ENCODE results near the gene CATSPERD. TPM values are rescaled to one million over a fixed set of nuclear protein-coding genes. Genes with fewer than 3 reads are reported as not detected.

Gene CATSPERD
- total and polyA plus RNA-seq, 9 of the 15 experiments (the other 6 are each of a cell fraction or from before 2014, with no cell fraction given): not detected

- in situ Hi-C loops (cut with MboI) (loop anchor here (5.0 kb wide), 2 partner anchors 93 to 223 kb away; no protein-coding TSS in a partner anchor), intact Hi-C loops (cut with micrococcal nuclease) (loop anchor here (5.0 to 10.0 kb wide), 2 partner anchors 185 to 223 kb away; no protein-coding TSS in a partner anchor)
- BruUV-seq (replicated peaks): no TSS peak
- 22% methylated on average over 37 of the region's 37 CpGs for WGBS (ENCODE audit: insufficient coverage, low coverage, missing lambda C conversion rate)
- H3K4me1 ChIP-seq (replicated peaks in 1 of 2; ENCODE audit: control insufficient read depth in 2 of 2, insufficient read depth in 2 of 2, low read length in 2 of 2): peaks cover 36 to 68% of the 10 kb centered on the region in 2 experiments
- H3K27me3 ChIP-seq (ENCODE audit: control insufficient read depth in 2 of 2, insufficient read depth in 2 of 2, low read length in 2 of 2): no peaks in the 10 kb centered on the region
- DNase-seq (ENCODE audit: extremely low read depth in 1 of 4, low spot score in 3 of 4) (peak; percentile 82 to 92 (median 88)), FAIRE-seq (peak; percentile 70), ATAC-seq (peak; percentile 57)
- H3K9me1 ChIP-seq (ENCODE audit: control insufficient read depth, insufficient read depth, low read length): no peaks in the 10 kb centered on the region
- ChIA-PET POLR2A (interaction anchor here (0.6 to 1.3 kb wide), 6 partner anchors 8 to 691 kb away, joined by 3 to 11 read pairs (median 3); partner anchors contain the start of genes DUS3L and NDUFA11), CTCF (ENCODE audit: low intra/inter-chr PET ratio) (no interaction called here)
- H3K27ac ChIP-seq (ENCODE audit: extremely low read depth, low read depth, low read length): no peak overlapping the region
- H3K9me3 ChIP-seq (replicated peaks; ENCODE audit: control insufficient read depth, insufficient read depth, low read depth, low read length): no peaks in the 10 kb centered on the region
- no peaks in the 10 kb centered on the region for H3K79me2 ChIP-seq (ENCODE audit: control insufficient read depth, insufficient read depth, low read length)
- H3K9ac ChIP-seq (ENCODE audit: insufficient read depth in 1 of 2, low read depth in 2 of 2, low read length in 2 of 2): peak overlapping the region in 1 of 2 experiments; percentile 70; a peak in 2 of 4 replicates
- peak overlapping the region; percentile 43; the same call in 1 of the 2 replicates for H3K4me2 ChIP-seq (ENCODE audit: insufficient read depth, low read length)
- H3K36me3 ChIP-seq (ENCODE audit: control insufficient read depth, insufficient read depth, low read length): no peaks in the 10 kb centered on the region
- no peak overlapping the region for H2AFZ ChIP-seq (ENCODE audit: low read depth, low read length)
- H4K20me1 ChIP-seq (replicated peaks; ENCODE audit: control insufficient read depth, insufficient read depth, low read length): 0 out of 2 replicates have a peak, but pooled peaks cover 11% of the 10 kb centered on the region
- H3K4me3 ChIP-seq: no peak overlapping the region
- TF ChIP-seq PURB (CRISPR knock-in tag; IDR thresholded peaks at IDR 0.05; ENCODE audit: low read depth) (no peak), SRF (CRISPR knock-in tag; IDR thresholded peaks at IDR 0.05) (0 out of 4 replicates have a peak, but pooled peaks of 1 of the 2 experiments have one; percentile 25), RCOR1 (IDR thresholded peaks at IDR 0.05; ENCODE audit: borderline replicate concordance in 1 of 2, low read depth in 2 of 2, low read length in 2 of 2) (peak; percentile 93 to 99), FOXK2 (conservative IDR thresholded peaks at IDR 0.05 in 1 of 2, IDR thresholded peaks at IDR 0.05 in 1 of 2; ENCODE audit: low read depth in 2 of 2) (no peak), KDM4B (IDR thresholded peaks at IDR 0.05; ENCODE audit: borderline replicate concordance in 2 of 2, low read depth in 1 of 2) (no peak), TEAD1 (CRISPR knock-in tag; IDR thresholded peaks at IDR 0.05) (peak; percentile 79 to 82; a peak in 3 of 4 replicates), ZFX (CRISPR knock-in tag; IDR thresholded peaks at IDR 0.05) (peak; percentile 63), CHCHD3 (CRISPR knock-in tag; IDR thresholded peaks at IDR 0.05) (no peak), JUNB (CRISPR knock-in tag; conservative IDR thresholded peaks at IDR 0.05) (no peak), PHB (CRISPR knock-in tag; IDR thresholded peaks at IDR 0.05) (no peak), BRF1 (IDR thresholded peaks at IDR 0.05; ENCODE audit: borderline replicate concordance, extremely low read depth, insufficient read length) (no peak)
- TF ChIP-seq, protein P1, sequence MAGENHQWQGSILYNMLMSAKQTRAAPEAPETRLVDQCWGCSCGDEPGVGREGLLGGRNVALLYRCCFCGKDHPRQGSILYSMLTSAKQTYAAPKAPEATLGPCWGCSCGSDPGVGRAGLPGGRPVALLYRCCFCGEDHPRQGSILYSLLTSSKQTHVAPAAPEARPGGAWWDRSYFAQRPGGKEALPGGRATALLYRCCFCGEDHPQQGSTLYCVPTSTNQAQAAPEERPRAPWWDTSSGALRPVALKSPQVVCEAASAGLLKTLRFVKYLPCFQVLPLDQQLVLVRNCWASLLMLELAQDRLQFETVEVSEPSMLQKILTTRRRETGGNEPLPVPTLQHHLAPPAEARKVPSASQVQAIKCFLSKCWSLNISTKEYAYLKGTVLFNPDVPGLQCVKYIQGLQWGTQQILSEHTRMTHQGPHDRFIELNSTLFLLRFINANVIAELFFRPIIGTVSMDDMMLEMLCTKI (IDR thresholded peaks at IDR 0.05; ENCODE audit: partially characterized antibody): no peak
- TF ChIP-seq, protein P2, sequence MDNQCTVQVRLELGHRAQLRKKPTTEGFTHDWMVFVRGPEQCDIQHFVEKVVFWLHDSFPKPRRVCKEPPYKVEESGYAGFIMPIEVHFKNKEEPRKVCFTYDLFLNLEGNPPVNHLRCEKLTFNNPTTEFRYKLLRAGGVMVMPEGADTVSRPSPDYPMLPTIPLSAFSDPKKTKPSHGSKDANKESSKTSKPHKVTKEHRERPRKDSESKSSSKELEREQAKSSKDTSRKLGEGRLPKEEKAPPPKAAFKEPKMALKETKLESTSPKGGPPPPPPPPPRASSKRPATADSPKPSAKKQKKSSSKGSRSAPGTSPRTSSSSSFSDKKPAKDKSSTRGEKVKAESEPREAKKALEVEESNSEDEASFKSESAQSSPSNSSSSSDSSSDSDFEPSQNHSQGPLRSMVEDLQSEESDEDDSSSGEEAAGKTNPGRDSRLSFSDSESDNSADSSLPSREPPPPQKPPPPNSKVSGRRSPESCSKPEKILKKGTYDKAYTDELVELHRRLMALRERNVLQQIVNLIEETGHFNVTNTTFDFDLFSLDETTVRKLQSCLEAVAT (IDR thresholded peaks at IDR 0.05): peak in 1 of 2 experiments; percentile 77; a peak in 1 of 4 replicates
- TF ChIP-seq, protein P3, sequence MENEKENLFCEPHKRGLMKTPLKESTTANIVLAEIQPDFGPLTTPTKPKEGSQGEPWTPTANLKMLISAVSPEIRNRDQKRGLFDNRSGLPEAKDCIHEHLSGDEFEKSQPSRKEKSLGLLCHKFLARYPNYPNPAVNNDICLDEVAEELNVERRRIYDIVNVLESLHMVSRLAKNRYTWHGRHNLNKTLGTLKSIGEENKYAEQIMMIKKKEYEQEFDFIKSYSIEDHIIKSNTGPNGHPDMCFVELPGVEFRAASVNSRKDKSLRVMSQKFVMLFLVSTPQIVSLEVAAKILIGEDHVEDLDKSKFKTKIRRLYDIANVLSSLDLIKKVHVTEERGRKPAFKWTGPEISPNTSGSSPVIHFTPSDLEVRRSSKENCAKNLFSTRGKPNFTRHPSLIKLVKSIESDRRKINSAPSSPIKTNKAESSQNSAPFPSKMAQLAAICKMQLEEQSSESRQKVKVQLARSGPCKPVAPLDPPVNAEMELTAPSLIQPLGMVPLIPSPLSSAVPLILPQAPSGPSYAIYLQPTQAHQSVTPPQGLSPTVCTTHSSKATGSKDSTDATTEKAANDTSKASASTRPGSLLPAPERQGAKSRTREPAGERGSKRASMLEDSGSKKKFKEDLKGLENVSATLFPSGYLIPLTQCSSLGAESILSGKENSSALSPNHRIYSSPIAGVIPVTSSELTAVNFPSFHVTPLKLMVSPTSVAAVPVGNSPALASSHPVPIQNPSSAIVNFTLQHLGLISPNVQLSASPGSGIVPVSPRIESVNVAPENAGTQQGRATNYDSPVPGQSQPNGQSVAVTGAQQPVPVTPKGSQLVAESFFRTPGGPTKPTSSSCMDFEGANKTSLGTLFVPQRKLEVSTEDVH (IDR thresholded peaks at IDR 0.05; ENCODE audit: low read depth, partially characterized antibody): no peak
Measured at GRCh38 chr19:5799247-5800241, 79.1 kb downstream of the CATSPERD start.

Data from K562 (cell line).